ENCODE measurements around the gene PMPCA. TPM values are rescaled to one million over a fixed set of nuclear protein-coding genes. Genes with fewer than 3 reads are reported as not detected.

The PMPCA gene
- total and polyA plus RNA-seq, 4 donors = 27.0 to 75.6 (median 41.6) TPM

DNA sequence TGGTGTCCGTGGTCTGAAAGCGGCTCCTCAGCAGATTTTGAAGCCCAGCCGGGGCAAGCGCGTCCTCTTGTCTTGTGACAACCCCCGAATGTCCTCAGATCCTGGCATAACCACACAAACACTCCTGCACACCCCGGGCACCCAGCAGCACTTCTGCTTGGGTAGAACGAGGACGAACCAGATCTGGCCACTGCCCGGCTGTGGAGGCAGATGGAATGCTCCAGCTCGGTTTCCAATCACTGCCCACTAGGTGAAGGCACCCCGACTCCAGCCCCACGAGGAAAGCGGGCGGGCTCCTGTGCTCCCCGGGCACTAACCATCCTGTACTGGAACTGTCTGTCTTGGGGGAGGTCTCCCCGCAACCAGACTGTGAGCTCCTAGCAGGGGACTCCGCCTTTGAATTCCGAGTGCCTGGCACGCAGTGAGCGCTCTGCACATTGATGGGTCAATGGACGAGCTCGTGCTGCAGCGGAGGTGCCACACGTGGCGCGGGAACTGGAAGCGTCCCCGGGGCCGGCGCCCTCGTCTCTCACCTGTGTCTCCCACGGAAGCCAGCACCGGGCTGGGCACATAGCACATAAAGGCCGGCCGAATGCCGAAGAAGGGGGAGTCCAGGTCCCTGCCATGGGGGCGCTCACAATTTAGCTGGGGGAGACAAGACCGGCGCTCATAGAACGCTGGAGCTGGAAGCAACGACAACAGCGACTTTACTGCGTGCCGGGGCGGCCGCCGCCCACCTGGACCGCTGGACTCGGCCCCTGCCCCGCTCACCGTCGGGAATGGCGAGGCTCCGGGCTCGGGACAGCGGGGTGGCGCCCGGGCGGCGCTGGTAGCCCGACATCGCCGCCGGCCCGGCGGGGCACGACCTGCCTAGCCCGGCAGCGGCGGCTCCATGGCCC lies 652 bp upstream of the PMPCA start (continued):
- TF ChIP-seq, protein P1, sequence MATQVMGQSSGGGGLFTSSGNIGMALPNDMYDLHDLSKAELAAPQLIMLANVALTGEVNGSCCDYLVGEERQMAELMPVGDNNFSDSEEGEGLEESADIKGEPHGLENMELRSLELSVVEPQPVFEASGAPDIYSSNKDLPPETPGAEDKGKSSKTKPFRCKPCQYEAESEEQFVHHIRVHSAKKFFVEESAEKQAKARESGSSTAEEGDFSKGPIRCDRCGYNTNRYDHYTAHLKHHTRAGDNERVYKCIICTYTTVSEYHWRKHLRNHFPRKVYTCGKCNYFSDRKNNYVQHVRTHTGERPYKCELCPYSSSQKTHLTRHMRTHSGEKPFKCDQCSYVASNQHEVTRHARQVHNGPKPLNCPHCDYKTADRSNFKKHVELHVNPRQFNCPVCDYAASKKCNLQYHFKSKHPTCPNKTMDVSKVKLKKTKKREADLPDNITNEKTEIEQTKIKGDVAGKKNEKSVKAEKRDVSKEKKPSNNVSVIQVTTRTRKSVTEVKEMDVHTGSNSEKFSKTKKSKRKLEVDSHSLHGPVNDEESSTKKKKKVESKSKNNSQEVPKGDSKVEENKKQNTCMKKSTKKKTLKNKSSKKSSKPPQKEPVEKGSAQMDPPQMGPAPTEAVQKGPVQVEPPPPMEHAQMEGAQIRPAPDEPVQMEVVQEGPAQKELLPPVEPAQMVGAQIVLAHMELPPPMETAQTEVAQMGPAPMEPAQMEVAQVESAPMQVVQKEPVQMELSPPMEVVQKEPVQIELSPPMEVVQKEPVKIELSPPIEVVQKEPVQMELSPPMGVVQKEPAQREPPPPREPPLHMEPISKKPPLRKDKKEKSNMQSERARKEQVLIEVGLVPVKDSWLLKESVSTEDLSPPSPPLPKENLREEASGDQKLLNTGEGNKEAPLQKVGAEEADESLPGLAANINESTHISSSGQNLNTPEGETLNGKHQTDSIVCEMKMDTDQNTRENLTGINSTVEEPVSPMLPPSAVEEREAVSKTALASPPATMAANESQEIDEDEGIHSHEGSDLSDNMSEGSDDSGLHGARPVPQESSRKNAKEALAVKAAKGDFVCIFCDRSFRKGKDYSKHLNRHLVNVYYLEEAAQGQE (IDR thresholded peaks at IDR 0.05) = no peak
- no peak for TF ChIP-seq NR2F2 (IDR thresholded peaks at IDR 0.05)

DNA sequence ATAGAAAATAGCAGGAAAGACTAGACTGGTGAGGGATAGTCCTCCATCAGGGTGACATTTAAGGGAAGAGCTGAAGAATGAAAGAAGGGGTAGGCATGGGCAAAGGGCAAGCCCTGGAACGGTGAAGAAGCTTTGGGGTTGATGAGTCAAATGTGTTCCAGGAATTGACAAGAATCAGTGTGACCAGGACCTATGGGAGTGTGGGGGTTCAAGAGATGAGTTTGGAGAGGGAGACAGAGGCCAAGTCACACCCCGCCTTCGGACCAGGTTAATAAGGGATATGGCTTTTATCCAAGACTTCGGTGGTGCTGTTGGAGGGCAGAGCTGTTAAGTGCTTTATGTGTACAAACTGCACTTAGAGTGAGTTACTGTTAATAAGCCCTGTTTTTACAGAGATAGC lies 920 bp downstream of the PMPCA start:
- DNase-seq (ENCODE audit: low spot score) = no peak
- no peaks in the 10 kb centered on the region for H3K27me3 ChIP-seq (ENCODE audit: control insufficient read depth in 4 of 4, insufficient read depth in 4 of 4, low read length in 3 of 4)
- H3K36me3 ChIP-seq (ENCODE audit: control insufficient read depth in 4 of 4, insufficient read depth in 3 of 4, low read depth in 1 of 4, low read length in 3 of 4) = peaks cover 13 to 47% (median 24%) of the 10 kb centered on the region in 4 donors
- 33% methylated on average over 4 of the region's 4 CpGs for WGBS
- TF ChIP-seq HNF4A (conservative IDR thresholded peaks at IDR 0.05) = no peak
- TF ChIP-seq, protein P2, sequence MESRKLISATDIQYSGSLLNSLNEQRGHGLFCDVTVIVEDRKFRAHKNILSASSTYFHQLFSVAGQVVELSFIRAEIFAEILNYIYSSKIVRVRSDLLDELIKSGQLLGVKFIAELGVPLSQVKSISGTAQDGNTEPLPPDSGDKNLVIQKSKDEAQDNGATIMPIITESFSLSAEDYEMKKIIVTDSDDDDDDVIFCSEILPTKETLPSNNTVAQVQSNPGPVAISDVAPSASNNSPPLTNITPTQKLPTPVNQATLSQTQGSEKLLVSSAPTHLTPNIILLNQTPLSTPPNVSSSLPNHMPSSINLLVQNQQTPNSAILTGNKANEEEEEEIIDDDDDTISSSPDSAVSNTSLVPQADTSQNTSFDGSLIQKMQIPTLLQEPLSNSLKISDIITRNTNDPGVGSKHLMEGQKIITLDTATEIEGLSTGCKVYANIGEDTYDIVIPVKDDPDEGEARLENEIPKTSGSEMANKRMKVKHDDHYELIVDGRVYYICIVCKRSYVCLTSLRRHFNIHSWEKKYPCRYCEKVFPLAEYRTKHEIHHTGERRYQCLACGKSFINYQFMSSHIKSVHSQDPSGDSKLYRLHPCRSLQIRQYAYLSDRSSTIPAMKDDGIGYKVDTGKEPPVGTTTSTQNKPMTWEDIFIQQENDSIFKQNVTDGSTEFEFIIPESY (IDR thresholded peaks at IDR 0.05) = no peak
- TF ChIP-seq FOXA2 (IDR thresholded peaks at IDR 0.05) = no peak
- TF ChIP-seq, protein P1 (IDR thresholded peaks at IDR 0.05) = no peak
- no peak for TF ChIP-seq TAF1 (conservative IDR thresholded peaks at IDR 0.05)
- TF ChIP-seq, protein P3, sequence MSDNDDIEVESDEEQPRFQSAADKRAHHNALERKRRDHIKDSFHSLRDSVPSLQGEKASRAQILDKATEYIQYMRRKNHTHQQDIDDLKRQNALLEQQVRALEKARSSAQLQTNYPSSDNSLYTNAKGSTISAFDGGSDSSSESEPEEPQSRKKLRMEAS (IDR thresholded peaks at IDR 0.05) = no peak
- TF ChIP-seq RAD21 (IDR thresholded peaks at IDR 0.05) = no peak
- TF ChIP-seq EGR1 (IDR thresholded peaks at IDR 0.05; ENCODE audit: low read depth in 2 of 2) = no peak
- TF ChIP-seq NR2F2 (IDR thresholded peaks at IDR 0.05) = no peak
- no peak for TF ChIP-seq RXRA (IDR thresholded peaks at IDR 0.05)
- TF ChIP-seq, protein P4, sequence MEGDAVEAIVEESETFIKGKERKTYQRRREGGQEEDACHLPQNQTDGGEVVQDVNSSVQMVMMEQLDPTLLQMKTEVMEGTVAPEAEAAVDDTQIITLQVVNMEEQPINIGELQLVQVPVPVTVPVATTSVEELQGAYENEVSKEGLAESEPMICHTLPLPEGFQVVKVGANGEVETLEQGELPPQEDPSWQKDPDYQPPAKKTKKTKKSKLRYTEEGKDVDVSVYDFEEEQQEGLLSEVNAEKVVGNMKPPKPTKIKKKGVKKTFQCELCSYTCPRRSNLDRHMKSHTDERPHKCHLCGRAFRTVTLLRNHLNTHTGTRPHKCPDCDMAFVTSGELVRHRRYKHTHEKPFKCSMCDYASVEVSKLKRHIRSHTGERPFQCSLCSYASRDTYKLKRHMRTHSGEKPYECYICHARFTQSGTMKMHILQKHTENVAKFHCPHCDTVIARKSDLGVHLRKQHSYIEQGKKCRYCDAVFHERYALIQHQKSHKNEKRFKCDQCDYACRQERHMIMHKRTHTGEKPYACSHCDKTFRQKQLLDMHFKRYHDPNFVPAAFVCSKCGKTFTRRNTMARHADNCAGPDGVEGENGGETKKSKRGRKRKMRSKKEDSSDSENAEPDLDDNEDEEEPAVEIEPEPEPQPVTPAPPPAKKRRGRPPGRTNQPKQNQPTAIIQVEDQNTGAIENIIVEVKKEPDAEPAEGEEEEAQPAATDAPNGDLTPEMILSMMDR (IDR thresholded peaks at IDR 0.05; ENCODE audit: low read depth, low read length, missing input control) = no peak
- no peak for TF ChIP-seq JUND (IDR thresholded peaks at IDR 0.05)
- H3K4me1 ChIP-seq (ENCODE audit: control insufficient read depth in 4 of 4, insufficient read depth in 4 of 4, low read length in 3 of 4) = peaks cover 3 to 22% (median 17%) of the 10 kb centered on the region in 4 donors
- H3K9me3 ChIP-seq (ENCODE audit: control insufficient read depth in 4 of 4, low read length in 3 of 4) = no peaks in the 10 kb centered on the region
- peak overlapping the region; percentile 75 to 95 (median 88) for H3K4me3 ChIP-seq (ENCODE audit: low read depth in 1 of 3, low read length in 3 of 3)
- peak overlapping the region; percentile 82 to 88 for H3K27ac ChIP-seq (ENCODE audit: low read depth in 1 of 2, low read length in 2 of 2)
- H3K9ac ChIP-seq (ENCODE audit: low read depth in 1 of 2, low read length in 2 of 2) = peak overlapping the region; percentile 73 to 85

Data from liver (tissue), 9 donors.